ENCODE measurements around the gene BCL2L11. TPM values are rescaled to one million over a fixed set of nuclear protein-coding genes. Genes with fewer than 3 reads are reported as not detected.

The BCL2L11 gene
- total and polyA plus RNA-seq, 9 of the 15 experiments (the other 6 are each of a cell fraction or from before 2014, with no cell fraction given), result 2.2 to 18.8 (median 5.0) TPM

DNA sequence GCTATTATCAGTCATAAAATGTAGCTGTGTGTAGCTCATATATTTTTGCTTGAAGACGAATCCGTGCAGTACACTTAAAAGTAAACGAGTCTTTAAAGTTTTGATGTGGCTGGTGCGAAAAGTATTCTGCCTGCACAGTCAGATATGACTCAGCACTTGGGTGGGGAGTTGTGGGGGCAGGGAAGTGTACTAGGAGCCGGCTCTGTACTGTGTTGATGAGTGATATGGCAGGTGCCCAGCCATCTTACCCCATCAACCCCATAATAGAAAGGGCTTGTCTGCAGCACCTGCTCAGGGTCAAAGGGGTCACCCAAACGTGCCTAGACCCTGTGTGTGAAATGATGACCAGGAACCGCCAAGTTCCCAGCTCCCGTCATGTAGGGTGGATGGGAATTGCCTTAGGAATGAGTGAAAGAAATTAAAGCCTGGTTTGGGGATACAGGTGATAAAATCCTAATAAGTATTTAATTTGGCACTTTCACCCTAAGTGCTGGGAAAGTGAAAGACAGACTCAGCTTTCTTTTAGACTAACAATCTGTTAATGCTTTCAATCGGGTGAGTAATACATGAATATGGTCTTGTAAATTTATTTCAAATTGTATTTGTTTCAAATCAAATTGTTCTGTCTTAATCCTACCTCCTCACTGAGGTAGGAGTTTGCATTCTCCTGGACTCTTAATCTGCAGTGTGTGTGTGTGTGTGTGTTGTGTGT lies 48.0 kb downstream of the BCL2L11 start:
- 16% methylated on average over 9 of the region's 9 CpGs for WGBS (ENCODE audit: insufficient coverage, low coverage, missing lambda C conversion rate)
- Histone ChIP-seq H3K27ac (ENCODE audit: extremely low read depth, low read depth, low read length) (peak overlapping the region; percentile 7; the same call in 1 of the 3 replicates), H3K4me2 (ENCODE audit: insufficient read depth, low read length) (peak overlapping the region; percentile 43; the same call in 1 of the 2 replicates), H3K27me3 (ENCODE audit: control insufficient read depth in 2 of 2, insufficient read depth in 2 of 2, low read length in 2 of 2) (peaks cover 0 to 8% of the 10 kb centered on the region in 2 experiments; a peak in 2 of 5 replicates), H3K36me3 (ENCODE audit: control insufficient read depth, insufficient read depth, low read length) (peaks cover 25% of the 10 kb centered on the region), H4K20me1 (replicated peaks; ENCODE audit: control insufficient read depth, insufficient read depth, low read length) (no peaks in the 10 kb centered on the region; the same call in 1 of the 2 replicates), H3K9me3 (replicated peaks; ENCODE audit: control insufficient read depth, insufficient read depth, low read depth, low read length) (no peaks in the 10 kb centered on the region), H3K9ac (ENCODE audit: insufficient read depth in 1 of 2, low read depth in 2 of 2, low read length in 2 of 2) (no peak overlapping the region), H3K79me2 (ENCODE audit: control insufficient read depth, insufficient read depth, low read length) (no peaks in the 10 kb centered on the region), H3K4me3 (no peak overlapping the region), H2AFZ (ENCODE audit: low read depth, low read length) (no peak overlapping the region), H3K4me1 (replicated peaks in 1 of 2; ENCODE audit: control insufficient read depth in 2 of 2, insufficient read depth in 2 of 2, low read length in 2 of 2) (peaks cover 21 to 26% of the 10 kb centered on the region in 2 experiments), H3K9me1 (ENCODE audit: control insufficient read depth, insufficient read depth, low read length) (no peaks in the 10 kb centered on the region)
- DNase-seq (ENCODE audit: extremely low read depth in 1 of 4, low spot score in 3 of 4), result peak; percentile 85 to 88 (median 88)
- in situ Hi-C loops (cut with MboI) (no loop called here), intact Hi-C loops (cut with micrococcal nuclease) (no loop called here)
- ATAC-seq, result peak; percentile 97
- FAIRE-seq, result peak; percentile 92
- ChIA-PET POLR2A (interaction anchor here (1.0 to 3.1 kb wide), 7 partner anchors 8 to 25 kb away, joined by 3 to 23 read pairs (median 5); no protein-coding TSS in a partner anchor), CTCF (ENCODE audit: low intra/inter-chr PET ratio) (no interaction called here)
- no TSS peak for BruUV-seq (replicated peaks)
- TF ChIP-seq ILK (tag; IDR thresholded peaks at IDR 0.05; ENCODE audit: borderline replicate concordance, low read depth), result no peak
- peak; percentile 88 for TF ChIP-seq LEF1 (IDR thresholded peaks at IDR 0.05)
- 0 out of 2 replicates have a peak, but pooled peaks have one; percentile 34 for TF ChIP-seq FOXJ2 (tag; IDR thresholded peaks at IDR 0.05)
- peak; percentile 84 for TF ChIP-seq CBFA2T2 (conservative IDR thresholded peaks at IDR 0.05)
- TF ChIP-seq RAD51 (IDR thresholded peaks at IDR 0.05; ENCODE audit: borderline replicate concordance, low read depth), result 0 out of 2 replicates have a peak, but pooled peaks have one; percentile 6
- no peak for TF ChIP-seq ZNF311 (CRISPR knock-in tag; IDR thresholded peaks at IDR 0.05)
- TF ChIP-seq ETV6 (IDR thresholded peaks at IDR 0.05; ENCODE audit: borderline replicate concordance in 1 of 2, low read depth in 2 of 2, low read length in 1 of 2), result no peak
- TF ChIP-seq ETV6 (CRISPR knock-in tag; IDR thresholded peaks at IDR 0.05; ENCODE audit: borderline replicate concordance), result no peak
- no peak for TF ChIP-seq PCBP2 (IDR thresholded peaks at IDR 0.05; ENCODE audit: low read depth, low read length, poor library complexity, severe bottlenecking)
- TF ChIP-seq RFX1 (IDR thresholded peaks at IDR 0.05), result no peak
- peak; percentile 47 to 55; a peak in 1 of 4 replicates for TF ChIP-seq FOXK2 (conservative IDR thresholded peaks at IDR 0.05 in 1 of 2, IDR thresholded peaks at IDR 0.05 in 1 of 2; ENCODE audit: low read depth in 2 of 2)
- TF ChIP-seq TRIM24 (IDR thresholded peaks at IDR 0.05), result peak; percentile 79 to 85
- 0 out of 4 replicates have a peak, but pooled peaks of 1 of the 2 experiments have one; percentile 10 for TF ChIP-seq RAD21 (CRISPR knock-in tag; conservative IDR thresholded peaks at IDR 0.05 in 1 of 2, IDR thresholded peaks at IDR 0.05 in 1 of 2)
- TF ChIP-seq MYC (IDR thresholded peaks at IDR 0.05; ENCODE audit: low read depth, low read length), result peak; percentile 33; the same call in 1 of the 2 replicates
- no peak for TF ChIP-seq MYC (CRISPR knock-in tag; IDR thresholded peaks at IDR 0.05; ENCODE audit: borderline replicate concordance, low read depth)
- TF ChIP-seq, protein P1, sequence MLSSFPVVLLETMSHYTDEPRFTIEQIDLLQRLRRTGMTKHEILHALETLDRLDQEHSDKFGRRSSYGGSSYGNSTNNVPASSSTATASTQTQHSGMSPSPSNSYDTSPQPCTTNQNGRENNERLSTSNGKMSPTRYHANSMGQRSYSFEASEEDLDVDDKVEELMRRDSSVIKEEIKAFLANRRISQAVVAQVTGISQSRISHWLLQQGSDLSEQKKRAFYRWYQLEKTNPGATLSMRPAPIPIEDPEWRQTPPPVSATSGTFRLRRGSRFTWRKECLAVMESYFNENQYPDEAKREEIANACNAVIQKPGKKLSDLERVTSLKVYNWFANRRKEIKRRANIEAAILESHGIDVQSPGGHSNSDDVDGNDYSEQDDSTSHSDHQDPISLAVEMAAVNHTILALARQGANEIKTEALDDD (IDR thresholded peaks at IDR 0.05), result peak; percentile 44; the same call in 1 of the 2 replicates
- TF ChIP-seq CAMTA2 (CRISPR knock-in tag; conservative IDR thresholded peaks at IDR 0.05), result no peak
- TF ChIP-seq MAFF (IDR thresholded peaks at IDR 0.05; ENCODE audit: low read length), result peak; percentile 93
- peak; percentile 99 for TF ChIP-seq NFE2 (IDR thresholded peaks at IDR 0.05; ENCODE audit: low read depth)
- TF ChIP-seq ETV5 (CRISPR knock-in tag; IDR thresholded peaks at IDR 0.05; ENCODE audit: low read depth), result no peak
- TF ChIP-seq SOX6 (IDR thresholded peaks at IDR 0.05), result peak; percentile 71
- 0 out of 3 replicates have a peak, but pooled peaks of 1 of the 2 experiments have one; percentile 22 for TF ChIP-seq CBX3 (IDR thresholded peaks at IDR 0.05; ENCODE audit: borderline replicate concordance in 1 of 2, low read length in 2 of 2)
- peak; percentile 79 for TF ChIP-seq NCOR1 (IDR thresholded peaks at IDR 0.05)
